HL-60/S4 treated with retinoic acid at 250 ng/mL for 4 days and 3 days (cell line): ENCODE results near the gene ARID1B.

Experiments used
- in situ Hi-C: fragments of 300-500 bp; cut with MboI; formaldehyde crosslinking; loops from 2 replicates; pipeline ENCODE4 v1.7.0; 2022; ENCODE audit warnings: low sequenced_read_pairs

Gene ARID1B

GRCh38 chr6:156776840-156777576 lies at the start of gene ARID1B:
TSS of gene ARID1B (plus strand) at chr6:156777378. CDS start at chr6:156777681, 303 bp downstream.
- in situ Hi-C loops = no loop called here

- in situ Hi-C loops = no loop called here
Observed at GRCh38 chr6:156727715-156728385, 49.3 kb upstream of the ARID1B start.

GRCh38 chr6:156729248-156729647 lies 47.9 kb upstream of the ARID1B start:
- in situ Hi-C loops = no loop called here

- in situ Hi-C loops = no loop called here
Observed at GRCh38 chr6:156731396-156731795, 45.8 kb upstream of the ARID1B start.

- in situ Hi-C loops = no loop called here
Observed at GRCh38 chr6:156735751-156736150, 41.4 kb upstream of the ARID1B start.

- in situ Hi-C loops = no loop called here
Observed at GRCh38 chr6:156740604-156741003, 36.6 kb upstream of the ARID1B start.

- in situ Hi-C loops = no loop called here
Observed at GRCh38 chr6:156741287-156742073, 35.7 kb upstream of the ARID1B start.

GRCh38 chr6:156747715-156748114 lies 29.5 kb upstream of the ARID1B start:
- in situ Hi-C loops = no loop called here

- in situ Hi-C loops = no loop called here
Observed at GRCh38 chr6:156748504-156748903, 28.7 kb upstream of the ARID1B start.

- in situ Hi-C loops = no loop called here
Observed at GRCh38 chr6:156752666-156753301, 24.4 kb upstream of the ARID1B start.

GRCh38 chr6:156756630-156757610 lies 20.3 kb upstream of the ARID1B start:
- in situ Hi-C loops = no loop called here

GRCh38 chr6:156757849-156758248 lies 19.3 kb upstream of the ARID1B start:
- in situ Hi-C loops = no loop called here

- in situ Hi-C loops = no loop called here
Observed at GRCh38 chr6:156760377-156760776, 16.8 kb upstream of the ARID1B start.

GRCh38 chr6:156762547-156762946 lies 14.6 kb upstream of the ARID1B start:
- in situ Hi-C loops = no loop called here

- in situ Hi-C loops = no loop called here
Observed at GRCh38 chr6:156765117-156765516, 12.1 kb upstream of the ARID1B start.

GRCh38 chr6:156767603-156768467 lies 9.3 kb upstream of the ARID1B start:
- in situ Hi-C loops = no loop called here

GRCh38 chr6:156771047-156771446 lies 6.1 kb upstream of the ARID1B start:
- in situ Hi-C loops = no loop called here

- in situ Hi-C loops = no loop called here
Observed at GRCh38 chr6:156771761-156772160, 5.4 kb upstream of the ARID1B start.

- in situ Hi-C loops = no loop called here
Observed at GRCh38 chr6:156773476-156773875, 3.7 kb upstream of the ARID1B start.
